Endothelial cell of umbilical vein (primary cell): ENCODE data around the gene SLC23A1. TPM values are rescaled to one million over a fixed set of nuclear protein-coding genes. Genes with fewer than 3 reads are reported as not detected.

Experiments
- BruUV-seq: library from RNA; stranded (reverse); fragments of 400-500 nt; replicated peaks from 2 replicates; lab custom pipeline; 2021; lab: Mats Ljungman, UMichigan
- CTCF ChIA-PET: fragments of 300-600, 350-600 bp; sonication (Branson Sonifier 250); formaldehyde crosslinking; loops from one replicate; lab custom pipeline; 2021; ENCODE audit warnings: antibody characterized with exemption, inconsistent platforms; lab: Charles Lee
- POLR2A ChIA-PET: fragments of 300-600, 350-600 bp; sonication (Branson Sonifier 250); formaldehyde crosslinking; loops from one replicate; lab custom pipeline; 2021; ENCODE audit warnings: antibody characterized with exemption, inconsistent platforms; lab: Charles Lee
- DNase-seq: peaks from one replicate; pipeline ENCODE4 v3.0.0-alpha.2; 2011; ENCODE audit warnings: low read depth, low spot score
- FAIRE-seq: peaks from 2 replicates; lab custom pipeline; 2011; peaks lifted over from hg19 to GRCh38; lab: Jason Lieb, UNC
- H2AFZ ChIP-seq: 2 replicates; pipeline ENCODE4 v1.6.0; 2012; ENCODE audit warnings: low read depth, low read length, control low read depth, inconsistent platforms
- H3K27ac ChIP-seq: 2 replicates; pipeline ENCODE4 v1.5.1; 2011; ENCODE audit warnings: low read depth, mild to moderate bottlenecking, control low read depth, low read length, moderate library complexity; ENCODE audit not compliant: insufficient read depth
- H3K27me3 ChIP-seq, 2 experiments: 2 replicates each; pipeline versions ENCODE4 v1.6.0 to v1.6.1; 2011; ENCODE audit warnings: low read length in 2 of 2, mixed read lengths in 1 of 2; ENCODE audit not compliant: control insufficient read depth in 2 of 2, insufficient read depth in 2 of 2
- H3K36me3 ChIP-seq, 2 experiments: 2 replicates in 1 of 2; 3 replicates in 1 of 2; pipeline ENCODE4 v1.5.1; 2011; ENCODE audit warnings: low read length in 2 of 2, mild to moderate bottlenecking in 1 of 2, moderate library complexity in 1 of 2; ENCODE audit not compliant: control insufficient read depth in 2 of 2, insufficient read depth in 2 of 2; ENCODE audit errors: extremely low read depth in 1 of 2
- H3K4me1 ChIP-seq: 3 replicates; pipeline ENCODE4 v1.5.1; 2011; ENCODE audit warnings: mild to moderate bottlenecking, low read length; ENCODE audit not compliant: control insufficient read depth, insufficient read depth; ENCODE audit errors: extremely low read depth
- H3K4me2 ChIP-seq: 2 replicates; pipeline ENCODE4 v1.6.1; 2011; ENCODE audit warnings: low read length, control low read depth, mixed read lengths; ENCODE audit not compliant: insufficient read depth
- H3K4me3 ChIP-seq, 3 experiments: fragments of 200-600 bp in 1 of 3; sonication (generic), shearing (Covaris generic) in 1 of 3; replicated peaks in 1 of 3; 2 replicates each; pipeline ENCODE4 v1.5.1; 2011 to 2016; ENCODE audit warnings: control low read depth in 3 of 3, low read length in 3 of 3, mild to moderate bottlenecking in 2 of 3, inconsistent platforms in 1 of 3, low read depth in 1 of 3, moderate library complexity in 1 of 3; ENCODE audit not compliant: insufficient read depth in 1 of 3
- H3K79me2 ChIP-seq: 2 replicates; pipeline ENCODE4 v1.6.0; 2012; ENCODE audit warnings: low read length, inconsistent platforms; ENCODE audit not compliant: control insufficient read depth, insufficient read depth
- H3K9ac ChIP-seq: replicated peaks from 2 replicates; pipeline ENCODE3; 2011; ENCODE audit warnings: low read length, control low read depth; ENCODE audit not compliant: insufficient read depth; ENCODE audit errors: extremely low read depth
- H3K9me1 ChIP-seq: replicated peaks from 3 replicates; pipeline ENCODE4 v1.6.0; 2011; ENCODE audit warnings: mild to moderate bottlenecking, low read length; ENCODE audit not compliant: control insufficient read depth, insufficient read depth; ENCODE audit errors: extremely low read depth
- H3K9me3 ChIP-seq: replicated peaks from 2 replicates; pipeline ENCODE4 v1.5.1; 2012; ENCODE audit warnings: low read length, inconsistent platforms; ENCODE audit not compliant: control insufficient read depth, insufficient read depth
- H4K20me1 ChIP-seq: replicated peaks from 2 replicates; pipeline ENCODE3; 2011; ENCODE audit warnings: mild to moderate bottlenecking, low read length; ENCODE audit not compliant: control insufficient read depth, insufficient read depth; ENCODE audit errors: extremely low read depth
- CTCF ChIP-seq, 2 donors: IDR thresholded peaks; 1 replicate in 1 of 2; 2 replicates in 1 of 2; pipeline ENCODE4 v1.5.1; 2011; ENCODE audit warnings: low read length in 2 of 2, mild to moderate bottlenecking in 2 of 2, moderate library complexity in 2 of 2, control low read depth in 1 of 2, inconsistent platforms in 1 of 2, low read depth in 1 of 2; ENCODE audit not compliant: insufficient read depth in 1 of 2; ENCODE audit errors: extremely low read depth in 1 of 2
- EZH2 ChIP-seq: IDR thresholded peaks from 2 replicates; pipeline ENCODE4 v1.6.1; 2012; ENCODE audit warnings: borderline replicate concordance, low read depth, mild to moderate bottlenecking, moderate library complexity, low read length, inconsistent platforms; ENCODE audit not compliant: severe bottlenecking
- FOS ChIP-seq: IDR thresholded peaks from 2 replicates; pipeline ENCODE4 v1.6.1; 2011; ENCODE audit warnings: mild to moderate bottlenecking, low read length, moderate library complexity, borderline replicate concordance; ENCODE audit not compliant: insufficient read depth
- MAX ChIP-seq: IDR thresholded peaks from 2 replicates; pipeline ENCODE4 v1.6.1; 2011; ENCODE audit not compliant: insufficient read depth, insufficient read length
- POLR2AphosphoS5 ChIP-seq: IDR thresholded peaks from 2 replicates; pipeline ENCODE4 v1.6.1; 2012; ENCODE audit warnings: low read depth, mild to moderate bottlenecking, control low read depth, low read length, moderate library complexity; ENCODE audit not compliant: insufficient read depth
- dilution Hi-C: fragments of 300-500 bp; cut with MboI; formaldehyde crosslinking; loops from one replicate; pipeline ENCODE4 v1.15.0; 2019; ENCODE audit warnings: low sequenced_read_pairs; ENCODE audit not compliant: extremely low pct_ligation_motif_present
- intact Hi-C: fragments of 100-400 bp; cut with micrococcal nuclease; formaldehyde crosslinking; loops from one replicate; pipeline ENCODE4 v1.10.0; 2022
- polyA plus RNA-seq, 4 experiments: library from polyadenylated mRNA; depleted of rRNA in 3 of 4; stranded (reverse) in 3 of 4; unstranded in 1 of 4; fragments of >200 nt; gene quantifications; 2 replicates each; pipeline versions ENCODE4 v1.2.1 to v1.2.3, GENCODE V29; 2011 to 2012; ENCODE audit warnings: missing spikeins in 1 of 4
- total RNA-seq: library from RNA; stranded (reverse); gene quantifications from 2 replicates; pipeline ENCODE4 v1.2.3, GENCODE V29; 2021

Gene SLC23A1
- total and polyA plus RNA-seq, 2 donors (not counting 3 experiments of a cell fraction or from before 2014, with no cell fraction given): not detected

GRCh38 chr5:139415221-139415861 is 32.2 kb upstream of the SLC23A1 start:
- peaks cover 25% of the 10 kb centered on the region for H3K4me1 ChIP-seq
- no peak for FAIRE-seq
- H3K9ac ChIP-seq: no peak overlapping the region
- H3K9me1 ChIP-seq: no peaks in the 10 kb centered on the region
- H3K36me3 ChIP-seq: peaks cover 10 to 12% of the 10 kb centered on the region in 2 experiments
- ChIA-PET POLR2A (no interaction called here), CTCF (interaction anchor here (1.2 to 1.7 kb wide), 2 partner anchors 9 to 10 kb away, joined by 3 to 4 read pairs; no protein-coding TSS in a partner anchor)
- no peak overlapping the region for H3K27ac ChIP-seq
- H3K27me3 ChIP-seq: no peaks in the 10 kb centered on the region
- no peaks in the 10 kb centered on the region for H4K20me1 ChIP-seq
- intact Hi-C loops (no loop called here), dilution Hi-C loops (loop anchor here (10.0 kb wide), 1 partner anchor 109 kb away; no protein-coding TSS in a partner anchor)
- H3K79me2 ChIP-seq: no peaks in the 10 kb centered on the region
- H3K9me3 ChIP-seq: no peaks in the 10 kb centered on the region
- no peak overlapping the region for H3K4me2 ChIP-seq
- no peak for DNase-seq
- BruUV-seq: no TSS peak
- no peak overlapping the region for H3K4me3 ChIP-seq
- no peak overlapping the region for H2AFZ ChIP-seq
- TF ChIP-seq MAX (no peak), EZH2 (no peak), FOS (no peak), POLR2AphosphoS5 (no peak), CTCF (IDR thresholded peaks at IDR 0.05; ENCODE audit: extremely low read depth in 1 of 2, insufficient read depth in 1 of 2, low read depth in 1 of 2, low read length in 2 of 2) (no peak)
